ENCODE data around the gene LAMA3.

Gene LAMA3

GRCh38 chr18:23883277-23883790 is 194.1 kb downstream of the LAMA3 start:
- DNase-seq, result peak; percentile 86 to 94

- peak in 1 of 2 experiments; percentile 62 for DNase-seq
These were observed 195.6 kb downstream of the LAMA3 start for GRCh38 chr18:23884681-23885375.

GRCh38 chr18:23885750-23886149 is 196.5 kb downstream of the LAMA3 start:
- no peak for DNase-seq

DNA sequence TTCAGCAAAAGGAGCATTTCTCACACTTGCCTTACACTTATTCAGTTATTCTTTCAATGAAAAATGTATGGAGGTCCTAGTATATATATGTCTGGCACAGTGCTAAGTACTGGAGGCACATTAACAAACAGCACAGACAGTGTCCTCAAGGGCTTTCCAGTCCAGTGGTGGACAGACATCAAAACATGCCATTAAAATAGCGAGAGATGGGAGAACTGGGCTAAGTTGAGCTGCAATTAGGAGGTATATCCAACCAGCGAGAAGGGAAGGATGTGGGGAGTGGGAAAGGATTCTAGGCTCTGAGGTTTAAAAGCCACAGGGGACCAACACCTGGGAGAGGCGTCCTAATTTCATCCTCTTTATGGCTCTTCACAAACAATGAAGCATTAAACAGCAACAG is 197.8 kb downstream of the LAMA3 start:
- DNase-seq, result peak; percentile 40 to 45

DNA sequence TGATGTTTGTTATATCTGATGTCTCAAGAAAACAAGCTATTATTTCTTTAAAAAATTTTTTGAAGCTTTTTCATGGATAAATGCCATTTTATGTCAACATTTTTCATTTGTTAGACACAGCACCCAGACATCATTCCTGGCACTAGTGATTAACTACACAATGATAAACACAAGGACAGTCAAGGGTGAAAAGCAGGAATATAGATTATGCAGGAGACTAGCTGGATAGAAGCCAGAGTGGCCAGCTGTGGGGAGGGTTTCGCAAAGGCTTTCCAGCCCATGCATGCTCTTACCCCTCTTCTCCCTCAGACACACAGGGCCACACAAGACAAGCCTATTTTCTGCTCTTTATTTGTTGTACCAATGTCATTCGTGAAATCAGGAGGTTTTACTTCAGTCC is 198.2 kb downstream of the LAMA3 start:
- peak; percentile 86 to 87 for DNase-seq

DNA sequence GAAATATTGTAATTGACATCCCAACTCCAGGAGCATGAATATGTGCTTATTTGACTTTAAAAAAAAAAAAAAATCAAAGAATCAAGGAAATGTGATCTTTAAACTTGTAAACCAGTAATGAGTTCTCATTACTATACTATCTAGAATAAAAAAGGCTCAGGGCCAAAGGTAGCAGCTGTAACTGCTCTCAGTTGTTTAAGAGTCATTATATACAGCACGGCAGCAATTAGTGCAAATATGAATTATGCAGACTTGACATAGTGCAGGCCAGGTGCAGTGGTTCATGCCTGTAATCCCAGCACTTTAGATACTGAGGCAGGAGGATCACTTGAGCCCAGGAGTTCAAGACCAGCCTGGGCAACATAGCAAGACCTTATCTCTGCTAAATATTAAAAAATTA is 199.6 kb downstream of the LAMA3 start:
- DNase-seq, result peak; percentile 21 to 44

DNA sequence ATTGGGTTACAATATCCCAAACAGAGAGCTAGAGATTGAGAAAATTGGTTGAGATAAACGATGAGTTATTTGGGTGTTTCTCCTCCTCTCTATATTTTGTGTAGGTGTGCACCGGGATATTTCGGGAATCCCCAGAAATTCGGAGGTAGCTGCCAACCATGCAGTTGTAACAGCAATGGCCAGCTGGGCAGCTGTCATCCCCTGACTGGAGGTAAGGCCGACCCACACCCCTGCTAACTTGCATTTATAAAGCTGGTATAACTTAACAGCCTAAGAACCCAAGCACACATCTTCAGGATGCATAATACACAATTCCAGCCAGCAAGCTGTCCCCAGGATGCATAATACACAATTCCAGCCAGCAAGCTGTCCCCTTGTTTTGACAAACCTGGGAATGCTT is 200.7 kb downstream of the LAMA3 start:
- DNase-seq, result no peak

DNA sequence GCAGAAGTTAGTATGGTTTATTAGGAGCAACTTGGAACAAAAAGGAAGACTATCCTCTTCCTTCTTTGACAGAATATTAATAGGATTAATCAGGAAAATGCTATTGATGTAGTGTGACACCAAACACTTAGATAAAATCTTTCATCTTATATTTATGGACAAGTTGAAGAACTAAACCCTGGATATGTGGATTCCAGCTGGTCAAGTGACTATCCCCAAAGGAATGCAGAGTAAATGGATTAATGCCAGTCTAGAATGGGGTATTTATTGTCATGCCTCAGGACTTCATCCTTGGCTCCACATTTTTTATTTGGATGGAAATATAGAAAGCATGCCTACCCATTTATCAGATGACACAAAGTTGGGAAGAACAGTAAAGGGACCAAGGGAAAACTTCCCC is 201.3 kb downstream of the LAMA3 start:
- no peak for DNase-seq

DNA sequence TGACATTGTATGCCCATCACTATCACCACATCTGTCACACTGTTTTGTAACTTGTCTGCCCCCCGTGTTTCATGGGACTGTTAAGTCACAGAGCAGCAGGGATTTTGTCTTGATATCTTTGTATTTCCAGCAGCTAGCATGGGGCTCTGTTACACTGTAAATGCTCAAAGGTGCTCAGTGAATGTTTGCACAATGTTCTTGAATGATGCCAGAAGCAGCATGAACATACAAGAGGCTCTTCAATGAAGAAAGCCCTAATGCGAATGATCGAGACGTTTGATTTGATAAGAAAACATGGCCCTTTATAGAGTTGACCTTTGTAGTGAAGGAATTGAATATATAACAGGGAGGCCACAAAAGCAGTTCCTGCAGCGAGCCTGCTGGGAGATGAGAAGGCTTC is 204.4 kb downstream of the LAMA3 start:
- no peak for DNase-seq

GRCh38 chr18:23894661-23895175 is 205.5 kb downstream of the LAMA3 start:
- no peak for DNase-seq

DNA sequence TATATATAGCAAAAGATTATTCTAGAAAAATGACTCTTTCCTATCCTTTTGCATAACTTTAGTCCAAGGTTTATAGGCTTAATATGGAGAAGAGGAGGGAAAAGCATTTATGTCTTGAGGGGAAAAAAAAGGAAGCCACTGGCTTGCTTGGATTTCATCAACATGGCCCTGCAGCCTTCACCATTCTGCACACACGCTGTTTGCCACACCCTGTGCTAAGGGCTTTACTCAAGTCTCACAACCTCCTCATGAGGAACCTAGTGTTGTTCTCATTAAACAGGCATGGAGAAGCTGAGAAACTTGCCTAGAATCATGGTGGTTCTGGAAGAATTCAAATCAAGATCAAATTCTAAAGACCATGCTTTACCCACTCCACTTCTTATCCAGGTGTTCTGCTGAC is 208.0 kb downstream of the LAMA3 start:
- no peak for DNase-seq

DNA sequence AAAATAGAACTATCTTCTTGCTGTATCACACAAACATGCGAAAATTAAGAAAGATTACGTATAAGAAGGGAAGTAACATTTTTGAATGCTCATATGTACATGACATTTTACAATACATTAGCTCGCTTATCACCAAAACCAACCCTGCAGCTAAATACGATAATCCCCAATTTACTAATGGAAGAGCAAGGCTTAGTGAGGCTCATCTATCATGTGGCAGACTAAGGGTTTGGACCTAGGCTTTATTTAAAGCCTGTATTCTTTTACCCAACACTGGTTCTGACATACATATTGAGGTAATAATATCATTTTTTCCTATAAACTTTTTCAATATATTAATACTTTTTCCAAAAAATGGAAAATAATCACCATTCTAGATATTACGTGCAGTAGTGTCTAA is 208.5 kb downstream of the LAMA3 start:
- DNase-seq, result no peak

DNA sequence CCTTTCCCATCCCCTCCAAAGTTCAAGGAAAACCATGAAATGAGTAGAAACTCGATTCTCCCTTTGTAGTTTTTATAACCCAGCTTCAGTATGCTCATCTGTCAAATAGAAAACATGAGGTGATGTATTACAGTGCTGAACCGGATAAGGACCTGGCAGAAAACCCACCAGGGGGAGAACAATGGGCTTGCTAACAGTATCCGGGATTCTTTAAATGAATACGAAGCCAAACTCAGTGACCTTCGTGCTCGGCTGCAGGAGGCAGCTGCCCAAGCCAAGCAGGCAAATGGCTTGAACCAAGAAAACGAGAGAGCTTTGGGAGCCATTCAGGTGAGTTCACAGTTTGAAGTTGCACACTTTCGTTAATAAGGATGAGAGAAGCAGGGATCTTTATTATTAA is 211.7 kb downstream of the LAMA3 start:
- DNase-seq, result peak; percentile 38 to 54

DNA sequence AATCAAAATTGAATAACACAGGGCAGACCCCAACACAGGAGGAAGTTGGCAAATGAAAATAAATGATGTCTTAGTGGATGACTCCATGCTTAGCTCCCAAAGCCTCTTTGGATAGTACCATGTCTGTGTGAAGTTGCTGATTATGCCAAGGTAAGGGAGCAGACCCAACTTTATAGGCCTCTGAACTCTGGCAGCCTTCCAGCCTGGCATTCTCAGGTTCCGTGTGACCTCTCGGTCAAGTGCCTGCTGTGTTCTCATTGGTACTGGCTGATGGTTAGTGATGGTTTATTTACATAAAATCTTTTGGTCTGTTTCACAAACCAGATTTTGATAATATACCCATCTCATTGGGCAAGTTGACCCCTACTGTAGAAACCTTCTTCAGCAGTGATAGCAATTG is 213.1 kb downstream of the LAMA3 start:
- DNase-seq, result peak in 1 of 2 experiments; percentile 22

GRCh38 chr18:23903971-23904370 is 214.7 kb downstream of the LAMA3 start:
- no peak for DNase-seq

DNA sequence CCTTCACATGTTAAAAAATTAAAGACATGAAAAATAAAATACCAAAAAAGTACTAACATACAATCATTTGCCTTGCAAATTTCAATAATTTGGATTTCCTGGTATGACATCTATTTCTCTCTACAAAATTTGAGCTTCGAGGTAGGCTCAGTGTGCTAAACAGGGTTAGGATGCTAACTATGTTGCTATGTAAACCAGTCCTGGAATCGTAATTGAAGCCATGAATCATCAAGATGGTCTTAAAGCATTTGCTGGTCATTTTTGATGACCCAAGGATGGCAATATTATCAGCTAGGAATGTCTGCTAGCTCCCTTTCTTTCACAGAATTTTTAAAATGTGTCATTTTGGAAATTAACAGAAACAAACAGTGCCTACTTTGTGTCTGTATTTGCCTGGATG is 217.4 kb downstream of the LAMA3 start:
- no peak for DNase-seq

GRCh38 chr18:23908827-23909226 is 219.6 kb downstream of the LAMA3 start:
- DNase-seq, result no peak

- DNase-seq, result no peak
These were observed 220.8 kb downstream of the LAMA3 start for GRCh38 chr18:23910032-23910431.

- DNase-seq, result no peak
These were observed 223.1 kb downstream of the LAMA3 start for GRCh38 chr18:23912356-23912755.

DNA sequence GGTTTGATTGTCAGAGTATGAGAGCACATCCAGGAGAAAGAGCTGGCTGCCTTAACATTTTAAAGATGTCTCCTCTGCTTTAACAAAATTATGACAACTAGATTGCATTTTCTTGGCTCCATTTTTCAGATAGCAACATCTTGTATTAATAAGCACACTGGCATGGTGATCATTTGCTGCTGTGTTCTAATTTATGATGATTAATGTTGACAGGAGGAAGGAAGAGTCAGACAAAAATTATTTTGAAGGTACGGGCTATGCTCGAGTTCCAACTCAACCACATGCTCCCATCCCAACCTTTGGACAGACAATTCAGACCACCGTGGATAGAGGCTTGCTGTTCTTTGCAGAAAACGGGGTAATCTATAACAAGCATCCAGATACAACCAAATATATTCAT is 227.1 kb downstream of the LAMA3 start:
- no peak for DNase-seq

- peak; percentile 71 to 76 for DNase-seq
These were observed 229.3 kb downstream of the LAMA3 start for GRCh38 chr18:23918395-23919032.

- DNase-seq, result peak in 1 of 2 experiments; percentile 5
These were observed 230.8 kb downstream of the LAMA3 start for GRCh38 chr18:23920054-23920453.

- DNase-seq, result no peak
These were observed 232.5 kb downstream of the LAMA3 start for GRCh38 chr18:23921716-23922285.

DNA sequence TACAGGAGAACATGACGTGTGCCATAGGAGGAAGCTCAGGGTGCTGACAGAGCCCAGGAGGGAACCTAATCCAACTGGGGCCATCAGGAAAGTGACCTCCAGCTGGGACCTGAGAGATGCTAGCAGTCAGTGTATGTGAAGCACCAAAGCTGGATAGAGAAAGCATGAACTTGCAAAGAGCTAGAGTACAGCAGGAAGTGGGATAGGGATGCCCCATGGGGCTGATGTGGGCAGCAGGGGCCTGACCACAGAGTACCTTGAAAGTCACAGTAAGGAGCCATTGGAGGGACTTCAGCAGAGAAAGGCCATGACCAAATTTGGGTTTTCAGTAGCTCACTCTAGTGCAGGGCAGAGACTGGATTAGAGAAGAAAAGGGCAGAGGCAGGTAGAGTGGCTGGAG is 233.7 kb downstream of the LAMA3 start:
- DNase-seq, result no peak
